SK-N-SH (cell line): ENCODE results near the gene CNTNAP2. TPM values are rescaled to one million over a fixed set of nuclear protein-coding genes. Genes with fewer than 3 reads are reported as not detected.
"Not testable (repeated sequence)": the region's sequence is repeated elsewhere in the genome, so short reads cannot be mapped to it uniquely, and the experiment has no call there.

ENCODE experiments used
- CTCF ChIA-PET: fragments of 300-600, 350-600 bp; formaldehyde crosslinking; extraction: SDS; loops from one replicate; lab custom pipeline; 2021; lab: Yijun Ruan, JAX
- POLR2A ChIA-PET: fragments of 350-600 bp; sonication (Branson Sonifier 250); formaldehyde crosslinking; extraction: SDS; loops from one replicate; lab custom pipeline; 2020; ENCODE audit warnings: antibody characterized with exemption, inconsistent platforms; lab: Yijun Ruan, JAX
- DNase-seq: peaks from one replicate; pipeline ENCODE4 v3.0.0; 2012
- H2AFZ ChIP-seq: fragments of 200-600 bp; sonication (generic); 2 replicates; pipeline ENCODE4 v1.8.1; 2016; ENCODE audit warnings: antibody characterized with exemption, mild to moderate bottlenecking, low read depth
- H3F3A ChIP-seq: fragments of 200-600 bp; sonication (generic); replicated peaks from 2 replicates; pipeline ENCODE3; 2016; ENCODE audit warnings: antibody characterized with exemption, mild to moderate bottlenecking; ENCODE audit not compliant: insufficient read depth
- H3K27ac ChIP-seq, 2 experiments: fragments of 200-500 bp in 1 of 2; fragments of 200-600 bp in 1 of 2; sonication (Bioruptor generic) in 1 of 2; sonication (generic), shearing (Covaris generic) in 1 of 2; 2 replicates each; pipeline versions ENCODE4 v1.5.1 to v1.6.1; 2014 to 2016; ENCODE audit warnings: low read depth in 2 of 2, inconsistent platforms in 1 of 2, low read length in 1 of 2, mild to moderate bottlenecking in 1 of 2, mixed read lengths in 1 of 2
- H3K27me3 ChIP-seq: fragments of 200-600 bp; sonication (generic), shearing (Covaris generic); 2 replicates; pipeline ENCODE4 v1.6.1; 2016; ENCODE audit warnings: mixed run types; ENCODE audit not compliant: insufficient read depth
- H3K36me3 ChIP-seq, 2 experiments: fragments of 200-500 bp in 1 of 2; fragments of 200-600 bp in 1 of 2; sonication (Bioruptor generic) in 1 of 2; sonication (generic) in 1 of 2; replicated peaks in 1 of 2; 2 replicates each; pipeline versions ENCODE3 to v1.5.1; 2014 to 2016; ENCODE audit warnings: low read length in 1 of 2, mild to moderate bottlenecking in 1 of 2; ENCODE audit not compliant: insufficient read depth in 2 of 2, control insufficient read depth in 1 of 2
- H3K4me1 ChIP-seq, 2 experiments: fragments of 200-500 bp in 1 of 2; fragments of 200-600 bp in 1 of 2; sonication (Bioruptor generic) in 1 of 2; sonication (generic), shearing (Covaris generic) in 1 of 2; 2 replicates each; pipeline versions ENCODE4 v1.5.1 to v1.6.1; 2014 to 2016; ENCODE audit warnings: low read depth in 1 of 2, low read length in 1 of 2, mixed run types in 1 of 2; ENCODE audit not compliant: insufficient read depth in 2 of 2, control insufficient read depth in 1 of 2
- H3K4me2 ChIP-seq: fragments of 200-600 bp; sonication (generic), shearing (Covaris generic); 2 replicates; pipeline ENCODE4 v1.6.1; 2017; ENCODE audit warnings: mixed run types
- H3K4me3 ChIP-seq, 2 experiments: fragments of 200-500 bp in 1 of 2; fragments of 200-600 bp in 1 of 2; sonication (Bioruptor generic) in 1 of 2; sonication (generic), shearing (Covaris generic) in 1 of 2; 2 replicates each; pipeline versions ENCODE4 v1.5.1 to v1.8.1; 2014 to 2016; ENCODE audit warnings: low read depth in 2 of 2, inconsistent platforms in 1 of 2, low read length in 1 of 2, mild to moderate bottlenecking in 1 of 2, mixed read lengths in 1 of 2, moderate library complexity in 1 of 2
- H3K79me2 ChIP-seq: fragments of 200-600 bp; sonication (generic); 2 replicates; pipeline ENCODE4 v1.8.1; 2017; ENCODE audit warnings: mild to moderate bottlenecking; ENCODE audit not compliant: insufficient read depth
- H3K9ac ChIP-seq: fragments of 200-600 bp; sonication (generic); 2 replicates; pipeline ENCODE4 v1.6.1; 2017; ENCODE audit warnings: mixed run types
- H3K9me2 ChIP-seq: fragments of 200-600 bp; sonication (generic); 2 replicates; pipeline ENCODE4 v1.6.1; 2017; ENCODE audit warnings: mixed run types
- H3K9me3 ChIP-seq: fragments of 200-600 bp; sonication (generic); 2 replicates; pipeline ENCODE4 v1.6.1; 2017; ENCODE audit warnings: mixed run types, mild to moderate bottlenecking, moderate library complexity
- H4K20me1 ChIP-seq: fragments of 200-600 bp; sonication (generic); 2 replicates; pipeline ENCODE4 v1.6.1; 2017; ENCODE audit warnings: mild to moderate bottlenecking, mixed run types; ENCODE audit not compliant: insufficient read depth
- FOSL2 ChIP-seq: IDR thresholded peaks from 2 replicates; pipeline ENCODE4 v1.4.0; 2012; ENCODE audit warnings: low read depth, mild to moderate bottlenecking, moderate library complexity, borderline replicate concordance
- RCOR1 ChIP-seq: fragments of 150-350 bp; IDR thresholded peaks from 2 replicates; pipeline ENCODE4 v1.6.1; 2017; ENCODE audit warnings: antibody characterized with exemption, low read length
- RFX5 ChIP-seq: IDR thresholded peaks from 2 replicates; pipeline ENCODE4 v1.6.1; 2012; ENCODE audit warnings: mild to moderate bottlenecking, improper control_type of control experiment, low read length
- TAF1 ChIP-seq: IDR thresholded peaks from 2 replicates; pipeline ENCODE4 v1.6.1; 2012; ENCODE audit warnings: low read depth, mild to moderate bottlenecking, low read length, moderate library complexity, borderline replicate concordance
- WGBS: methylation state at CpG from one replicate; pipeline ENCODE4 v1.1.6; 2017; ENCODE audit warnings: low lambda C conversion rate; 5-methylcytosine and 5-hydroxymethylcytosine counted together
- polyA plus RNA-seq, 3 experiments: library from polyadenylated mRNA; depleted of rRNA; stranded (reverse); fragments of >200 nt; gene quantifications; 2 replicates each; pipeline ENCODE4 v1.2.3, GENCODE V29; 2012
- TF ChIP-seq, protein P1 (sequence below): IDR thresholded peaks from 2 replicates; pipeline ENCODE4; 2012
- TF ChIP-seq, protein P2 (sequence below): fragments of 150-350 bp; IDR thresholded peaks from 2 replicates; pipeline ENCODE4 v1.6.1; 2017; ENCODE audit warnings: antibody characterized with exemption, low read length, low read depth, borderline replicate concordance
- TF ChIP-seq, protein P3 (sequence below): IDR thresholded peaks from 2 replicates; pipeline ENCODE4 v1.4.0; 2012; ENCODE audit warnings: low read depth
- TF ChIP-seq, protein P4 (sequence below): fragments of 200-600 bp; sonication (generic); IDR thresholded peaks from 2 replicates; pipeline ENCODE4 v1.6.1; 2017; ENCODE audit warnings: antibody characterized with exemption, mild to moderate bottlenecking, moderate library complexity

Gene CNTNAP2
- polyA plus RNA-seq, 1 of the 3 experiments (the other 2 are of a cell fraction) = 3.4 TPM

DNA sequence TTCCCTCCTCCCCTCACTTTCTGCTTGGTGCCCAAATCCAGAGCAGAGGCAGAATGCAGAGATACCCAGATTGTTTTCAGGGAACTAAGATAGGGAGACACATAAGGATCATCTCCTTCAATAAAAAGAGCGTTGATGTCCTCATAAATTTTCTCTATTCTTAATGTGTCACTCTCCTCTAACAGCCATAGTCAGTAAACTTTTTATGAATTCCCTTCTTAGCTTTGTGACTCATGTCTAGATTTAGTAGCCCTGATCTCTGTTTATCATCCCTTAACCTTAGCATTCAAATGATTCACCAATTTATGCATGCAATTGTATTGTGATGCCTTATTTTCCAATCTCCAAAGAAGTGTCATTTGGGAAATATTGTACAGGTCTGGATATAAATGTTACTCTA lies 1478.4 kb downstream of the CNTNAP2 start:
- TF ChIP-seq, protein P1, sequence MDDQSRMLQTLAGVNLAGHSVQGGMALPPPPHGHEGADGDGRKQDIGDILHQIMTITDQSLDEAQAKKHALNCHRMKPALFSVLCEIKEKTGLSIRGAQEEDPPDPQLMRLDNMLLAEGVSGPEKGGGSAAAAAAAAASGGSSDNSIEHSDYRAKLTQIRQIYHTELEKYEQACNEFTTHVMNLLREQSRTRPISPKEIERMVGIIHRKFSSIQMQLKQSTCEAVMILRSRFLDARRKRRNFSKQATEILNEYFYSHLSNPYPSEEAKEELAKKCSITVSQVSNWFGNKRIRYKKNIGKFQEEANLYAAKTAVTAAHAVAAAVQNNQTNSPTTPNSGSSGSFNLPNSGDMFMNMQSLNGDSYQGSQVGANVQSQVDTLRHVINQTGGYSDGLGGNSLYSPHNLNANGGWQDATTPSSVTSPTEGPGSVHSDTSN = peak; percentile 29
- TF ChIP-seq TAF1 (no peak), RCOR1 (no peak), FOSL2 (peak; percentile 37; the same call in 1 of the 2 replicates), RFX5 (no peak)
- TF ChIP-seq, protein P2, sequence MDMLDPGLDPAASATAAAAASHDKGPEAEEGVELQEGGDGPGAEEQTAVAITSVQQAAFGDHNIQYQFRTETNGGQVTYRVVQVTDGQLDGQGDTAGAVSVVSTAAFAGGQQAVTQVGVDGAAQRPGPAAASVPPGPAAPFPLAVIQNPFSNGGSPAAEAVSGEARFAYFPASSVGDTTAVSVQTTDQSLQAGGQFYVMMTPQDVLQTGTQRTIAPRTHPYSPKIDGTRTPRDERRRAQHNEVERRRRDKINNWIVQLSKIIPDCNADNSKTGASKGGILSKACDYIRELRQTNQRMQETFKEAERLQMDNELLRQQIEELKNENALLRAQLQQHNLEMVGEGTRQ = no peak
- TF ChIP-seq, protein P3, sequence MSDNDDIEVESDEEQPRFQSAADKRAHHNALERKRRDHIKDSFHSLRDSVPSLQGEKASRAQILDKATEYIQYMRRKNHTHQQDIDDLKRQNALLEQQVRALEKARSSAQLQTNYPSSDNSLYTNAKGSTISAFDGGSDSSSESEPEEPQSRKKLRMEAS = no peak
- WGBS = 54% methylated on average over 1 of the region's 1 CpG
- no peak for DNase-seq
- H3F3A ChIP-seq = no peaks in the 10 kb centered on the region
- no peaks in the 10 kb centered on the region for H3K9me3 ChIP-seq
- H3K27me3 ChIP-seq = no peaks in the 10 kb centered on the region
- H3K4me2 ChIP-seq = no peak overlapping the region
- CTCF ChIA-PET = interaction anchor here (0.6 to 1.4 kb wide), 2 partner anchors 163 to 471 kb away, joined by 3 to 4 read pairs; no protein-coding TSS in a partner anchor
- H3K4me1 ChIP-seq = no peaks in the 10 kb centered on the region; a peak in 3 of 4 replicates
- no peak overlapping the region for H3K4me3 ChIP-seq
- H3K9ac ChIP-seq = no peak overlapping the region
- H3K9me2 ChIP-seq = no peaks in the 10 kb centered on the region
- H3K36me3 ChIP-seq = no peaks in the 10 kb centered on the region
- no peaks in the 10 kb centered on the region for H3K79me2 ChIP-seq
- POLR2A ChIA-PET = no interaction called here
- peak overlapping the region in 1 of 2 experiments; percentile 13; a peak in 1 of 4 replicates for H3K27ac ChIP-seq
- peak overlapping the region; percentile 18; the same call in 1 of the 2 replicates for H2AFZ ChIP-seq
- no peaks in the 10 kb centered on the region for H4K20me1 ChIP-seq

DNA sequence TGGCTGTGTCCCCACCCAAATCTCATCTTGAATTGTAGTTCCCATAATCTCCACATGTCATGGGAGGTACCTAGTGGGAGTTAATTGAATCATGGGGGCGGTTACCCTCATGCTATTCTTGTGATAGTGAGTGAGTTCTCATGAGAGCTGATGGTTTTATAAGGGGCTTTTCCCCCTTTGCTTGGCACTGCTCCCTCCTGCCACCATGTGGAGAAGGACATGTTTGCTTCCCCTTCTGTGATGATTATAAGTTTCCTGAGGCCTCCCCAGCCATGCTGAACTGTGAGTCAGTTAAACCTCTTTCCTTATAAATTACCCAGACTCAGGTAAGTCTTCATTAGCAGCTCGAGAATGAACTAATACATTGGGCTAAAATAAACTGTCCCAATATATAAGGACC lies 1482.1 kb downstream of the CNTNAP2 start:
- H3K9me2 ChIP-seq, DNase-seq, POLR2A ChIA-PET, H3K27me3 ChIP-seq, H3F3A ChIP-seq, H3K9ac ChIP-seq, H2AFZ ChIP-seq, H3K79me2 ChIP-seq, H3K36me3 ChIP-seq, H3K9me3 ChIP-seq, H3K4me1 ChIP-seq, H3K27ac ChIP-seq, H3K4me3 ChIP-seq, H4K20me1 ChIP-seq, H3K4me2 ChIP-seq: not testable (repeated sequence)
- TF ChIP-seq, protein P4, sequence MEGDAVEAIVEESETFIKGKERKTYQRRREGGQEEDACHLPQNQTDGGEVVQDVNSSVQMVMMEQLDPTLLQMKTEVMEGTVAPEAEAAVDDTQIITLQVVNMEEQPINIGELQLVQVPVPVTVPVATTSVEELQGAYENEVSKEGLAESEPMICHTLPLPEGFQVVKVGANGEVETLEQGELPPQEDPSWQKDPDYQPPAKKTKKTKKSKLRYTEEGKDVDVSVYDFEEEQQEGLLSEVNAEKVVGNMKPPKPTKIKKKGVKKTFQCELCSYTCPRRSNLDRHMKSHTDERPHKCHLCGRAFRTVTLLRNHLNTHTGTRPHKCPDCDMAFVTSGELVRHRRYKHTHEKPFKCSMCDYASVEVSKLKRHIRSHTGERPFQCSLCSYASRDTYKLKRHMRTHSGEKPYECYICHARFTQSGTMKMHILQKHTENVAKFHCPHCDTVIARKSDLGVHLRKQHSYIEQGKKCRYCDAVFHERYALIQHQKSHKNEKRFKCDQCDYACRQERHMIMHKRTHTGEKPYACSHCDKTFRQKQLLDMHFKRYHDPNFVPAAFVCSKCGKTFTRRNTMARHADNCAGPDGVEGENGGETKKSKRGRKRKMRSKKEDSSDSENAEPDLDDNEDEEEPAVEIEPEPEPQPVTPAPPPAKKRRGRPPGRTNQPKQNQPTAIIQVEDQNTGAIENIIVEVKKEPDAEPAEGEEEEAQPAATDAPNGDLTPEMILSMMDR = peak; percentile 42
- CTCF ChIA-PET = interaction anchor here (1.3 to 2.0 kb wide), 3 partner anchors 11 to 44 kb away, joined by 3 to 6 read pairs (median 6); no protein-coding TSS in a partner anchor
- WGBS = 61% methylated on average over 2 of the region's 2 CpGs
